ENCODE results near the gene RSPH3. TPM values are rescaled to one million over a fixed set of nuclear protein-coding genes. Genes with fewer than 3 reads are reported as not detected.
"Not testable (repeated sequence)": the region's sequence is repeated elsewhere in the genome, so short reads cannot be mapped to it uniquely, and the experiment has no call there.

RSPH3 gene
- total RNA-seq, 1 donor: 6.4 TPM

DNA sequence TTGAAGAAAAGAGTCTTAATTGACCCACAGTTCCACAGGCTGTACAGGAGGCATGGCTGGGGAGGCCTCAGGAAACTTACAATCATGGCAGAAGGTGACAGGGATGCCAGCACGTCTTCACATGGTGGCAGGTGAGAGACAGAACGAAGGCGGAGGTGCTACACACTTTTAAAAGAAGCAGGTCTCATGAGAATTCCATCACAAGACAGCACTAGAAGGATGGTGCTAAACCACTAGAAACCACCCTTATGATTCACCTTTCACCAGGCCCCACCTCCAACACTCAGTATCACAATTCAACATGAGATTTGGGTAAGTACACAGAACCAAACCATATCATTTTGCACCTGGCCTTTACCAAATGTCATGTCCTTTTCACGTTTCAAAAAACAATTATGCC is 23.9 kb upstream of the RSPH3 start:
- no peak for DNase-seq (ENCODE audit: low read depth)
- TF ChIP-seq, protein P1, sequence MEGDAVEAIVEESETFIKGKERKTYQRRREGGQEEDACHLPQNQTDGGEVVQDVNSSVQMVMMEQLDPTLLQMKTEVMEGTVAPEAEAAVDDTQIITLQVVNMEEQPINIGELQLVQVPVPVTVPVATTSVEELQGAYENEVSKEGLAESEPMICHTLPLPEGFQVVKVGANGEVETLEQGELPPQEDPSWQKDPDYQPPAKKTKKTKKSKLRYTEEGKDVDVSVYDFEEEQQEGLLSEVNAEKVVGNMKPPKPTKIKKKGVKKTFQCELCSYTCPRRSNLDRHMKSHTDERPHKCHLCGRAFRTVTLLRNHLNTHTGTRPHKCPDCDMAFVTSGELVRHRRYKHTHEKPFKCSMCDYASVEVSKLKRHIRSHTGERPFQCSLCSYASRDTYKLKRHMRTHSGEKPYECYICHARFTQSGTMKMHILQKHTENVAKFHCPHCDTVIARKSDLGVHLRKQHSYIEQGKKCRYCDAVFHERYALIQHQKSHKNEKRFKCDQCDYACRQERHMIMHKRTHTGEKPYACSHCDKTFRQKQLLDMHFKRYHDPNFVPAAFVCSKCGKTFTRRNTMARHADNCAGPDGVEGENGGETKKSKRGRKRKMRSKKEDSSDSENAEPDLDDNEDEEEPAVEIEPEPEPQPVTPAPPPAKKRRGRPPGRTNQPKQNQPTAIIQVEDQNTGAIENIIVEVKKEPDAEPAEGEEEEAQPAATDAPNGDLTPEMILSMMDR (IDR thresholded peaks at IDR 0.05; ENCODE audit: insufficient read depth, low read length): no peak
- H3K4me3 ChIP-seq (ENCODE audit: low read depth, low read length): no peak overlapping the region

DNA sequence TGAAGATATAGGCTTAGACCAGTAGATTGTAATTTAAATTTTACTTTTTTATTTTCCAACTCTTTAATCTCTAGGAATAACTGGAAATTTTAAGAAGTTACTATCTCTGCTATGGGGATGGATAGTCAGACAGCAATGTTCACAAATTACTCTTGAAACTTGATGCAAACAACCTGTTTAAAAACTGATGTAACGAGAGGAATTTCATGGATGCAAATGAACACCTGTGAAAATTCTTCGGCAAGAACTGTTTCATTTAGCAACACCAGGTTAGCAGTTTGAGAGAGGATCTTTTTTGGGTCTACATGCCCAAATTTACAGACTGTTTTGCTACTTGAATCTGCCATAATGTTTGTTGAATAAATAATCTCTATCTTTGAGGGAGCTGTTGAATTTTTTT is 20.0 kb upstream of the RSPH3 start:
- no peak overlapping the region for H3K4me3 ChIP-seq (ENCODE audit: low read depth, low read length)
- TF ChIP-seq, protein P1 (IDR thresholded peaks at IDR 0.05; ENCODE audit: insufficient read depth, low read length): no peak
- DNase-seq (ENCODE audit: low read depth): no peak

DNA sequence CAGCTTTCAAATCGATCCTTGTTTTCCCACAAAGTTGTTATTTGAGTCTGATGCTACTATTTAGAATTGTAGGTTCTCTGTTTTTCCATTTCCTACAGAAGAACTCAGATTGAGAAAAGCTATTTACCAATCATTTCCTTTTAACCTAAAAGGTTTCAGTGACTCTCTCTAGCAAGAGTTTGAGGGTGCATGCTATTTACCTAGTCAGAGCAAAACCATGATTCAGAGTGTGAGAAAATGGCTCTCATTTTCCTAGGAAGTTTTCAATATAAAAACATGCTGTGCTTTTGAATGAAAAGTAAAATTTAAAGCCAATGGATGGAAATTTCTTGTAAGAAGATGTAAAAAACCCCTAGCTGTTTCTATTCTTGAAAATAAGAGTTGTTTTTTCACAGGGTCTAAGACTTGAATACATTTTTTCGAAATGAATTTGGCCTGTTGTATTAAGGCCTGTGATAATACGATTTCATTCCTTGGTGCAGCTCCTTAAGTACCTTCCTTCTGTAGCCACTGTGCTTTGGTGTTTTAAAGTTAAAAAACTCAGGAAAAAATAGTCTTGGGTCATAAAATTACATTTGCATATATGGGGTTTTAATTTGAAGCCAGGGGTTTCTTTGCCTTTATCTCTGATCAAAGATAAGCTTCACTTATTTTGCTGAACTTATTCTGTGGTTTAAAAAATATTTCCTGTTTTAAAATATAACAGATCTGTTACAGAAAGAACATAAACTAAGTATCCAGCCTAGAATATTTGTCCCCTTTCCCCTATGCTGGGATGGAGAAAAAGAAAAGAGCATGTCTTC is 18.0 kb upstream of the RSPH3 start:
- H3K4me3 ChIP-seq (ENCODE audit: low read depth, low read length): no peak overlapping the region
- no peak for DNase-seq (ENCODE audit: low read depth)
- TF ChIP-seq, protein P1 (IDR thresholded peaks at IDR 0.05; ENCODE audit: insufficient read depth, low read length): no peak

DNA sequence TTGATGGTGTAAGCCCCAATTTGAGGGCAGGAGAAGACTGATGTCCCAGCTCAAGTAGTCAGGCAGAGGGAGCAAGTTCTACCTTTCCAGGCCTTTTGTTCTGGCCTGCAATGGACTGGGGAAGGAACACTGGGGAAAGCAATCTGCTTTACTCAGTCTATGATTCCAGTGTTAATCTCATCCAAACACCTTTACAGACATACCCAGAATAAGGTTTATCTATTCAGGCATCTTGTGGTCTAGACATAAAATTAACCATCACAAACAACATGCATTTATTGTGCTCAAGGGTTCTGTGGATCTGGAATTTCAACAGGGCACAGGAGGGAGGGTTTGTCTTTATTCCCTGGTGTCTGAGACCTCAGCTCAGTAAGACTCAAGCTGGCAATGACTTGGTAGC is 14.4 kb upstream of the RSPH3 start:
- TF ChIP-seq, protein P1 (IDR thresholded peaks at IDR 0.05; ENCODE audit: insufficient read depth, low read length): no peak
- no peak for DNase-seq (ENCODE audit: low read depth)
- H3K4me3 ChIP-seq (ENCODE audit: low read depth, low read length): no peak overlapping the region

DNA sequence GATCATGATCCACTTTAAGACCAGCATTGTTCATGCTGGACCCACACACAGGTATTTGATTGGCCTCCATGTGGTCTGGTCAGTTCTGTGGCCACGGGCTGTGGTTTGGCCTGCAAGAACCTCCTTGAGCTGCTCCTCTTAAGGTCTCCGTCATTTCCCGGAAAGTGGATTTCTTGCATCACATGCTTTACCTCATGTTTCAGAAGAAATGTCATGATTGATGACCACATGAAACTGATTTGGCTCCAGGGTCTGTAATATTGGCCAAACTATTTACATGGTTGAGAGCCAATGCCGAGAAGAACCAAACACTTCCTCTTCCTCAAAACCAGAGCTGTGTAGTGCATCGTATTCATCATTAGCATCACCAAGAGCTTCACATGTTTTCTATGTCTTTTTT is 13.2 kb upstream of the RSPH3 start:
- peak; percentile 60 for DNase-seq (ENCODE audit: low read depth)
- no peak overlapping the region for H3K4me3 ChIP-seq (ENCODE audit: low read depth, low read length)

DNA sequence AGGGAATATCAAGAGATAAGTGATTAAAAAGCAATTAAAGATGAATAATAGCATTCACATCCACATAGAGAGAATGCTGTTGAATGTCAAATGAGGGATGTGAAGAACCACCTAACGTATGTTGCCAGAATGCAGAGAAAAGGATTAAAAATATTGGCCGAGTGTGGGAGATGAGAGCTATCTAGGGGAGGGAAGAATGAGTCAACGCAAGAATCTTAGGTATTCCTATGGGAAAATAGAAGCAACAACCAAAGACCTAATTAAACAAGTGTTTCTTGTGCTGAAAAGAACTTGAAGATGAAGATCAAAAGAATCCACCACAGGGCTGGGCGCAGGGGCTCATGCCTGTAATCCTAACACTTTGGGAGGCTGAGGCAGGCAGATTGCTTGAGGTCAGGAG is 12.2 kb upstream of the RSPH3 start:
- DNase-seq (ENCODE audit: low read depth): no peak
- H3K4me3 ChIP-seq (ENCODE audit: low read depth, low read length): no peak overlapping the region
- TF ChIP-seq, protein P1 (IDR thresholded peaks at IDR 0.05; ENCODE audit: insufficient read depth, low read length): no peak

More for the DNA sequence above, 13.2 kb upstream of the RSPH3 start:
- TF ChIP-seq, protein P1 (IDR thresholded peaks at IDR 0.05; ENCODE audit: insufficient read depth, low read length): no peak

DNA sequence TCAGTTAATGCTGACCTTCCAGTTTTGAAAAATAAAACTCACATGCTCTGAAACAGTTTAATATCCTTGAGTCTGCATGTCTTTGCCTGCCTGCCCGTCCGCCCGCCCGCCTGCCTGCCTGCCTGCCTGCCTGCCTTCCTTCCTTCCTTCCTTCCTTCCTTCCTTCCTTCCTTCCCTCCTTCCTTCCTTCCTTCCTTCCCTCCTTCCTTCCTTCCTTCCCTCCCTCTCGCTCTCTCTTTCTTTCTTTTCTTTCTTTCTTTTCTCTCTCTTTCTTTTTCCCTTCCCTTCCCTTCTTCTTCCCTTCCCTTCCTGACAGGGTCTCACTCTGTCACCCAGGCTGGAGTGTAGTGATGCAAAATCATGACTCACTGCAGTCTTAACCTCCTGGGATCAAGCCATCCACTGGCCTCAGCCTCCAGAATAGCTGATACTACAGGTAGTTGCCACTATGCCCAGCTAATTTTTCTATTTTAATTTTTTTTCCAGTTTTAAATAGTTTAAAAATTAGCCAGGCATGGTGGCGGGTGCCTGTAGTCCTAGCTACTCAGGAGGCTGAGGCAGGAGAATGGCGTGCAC is 10.1 kb upstream of the RSPH3 start:
- not testable (repeated sequence) for H3K4me3 ChIP-seq (ENCODE audit: low read depth, low read length); DNase-seq (ENCODE audit: low read depth)

Data from fibroblast of the aortic adventitia (primary cell).